ENCODE measurements around the gene FRMD3.

Gene FRMD3

DNA sequence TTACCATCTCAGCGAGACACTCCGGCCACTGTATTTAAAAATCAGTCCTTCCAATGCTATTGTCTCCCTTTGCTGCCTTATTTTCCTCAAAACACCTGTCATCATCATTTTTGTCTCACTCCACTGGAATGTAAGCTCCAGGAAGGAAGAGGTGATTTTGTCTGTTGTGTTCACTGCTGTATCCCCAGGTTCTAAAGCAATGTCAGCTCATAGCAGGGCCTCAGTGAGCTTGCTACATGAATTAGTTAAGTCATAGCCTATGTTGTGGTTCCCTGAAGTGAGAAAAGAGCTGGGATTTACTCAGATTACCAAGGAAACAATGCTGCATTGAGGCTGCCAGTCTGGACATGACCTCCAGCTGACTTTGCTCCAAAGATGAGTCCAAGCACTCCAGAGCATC, 337.7 kb downstream of the FRMD3 start:
- Histone ChIP-seq H3K36me3 (ENCODE audit: control insufficient read depth in 5 of 5, insufficient read depth in 5 of 5, low read length in 5 of 5) (no peaks in the 10 kb centered on the region), H3K27ac (ENCODE audit: low read depth, low read length) (no peak overlapping the region), H3K27me3 (ENCODE audit: control insufficient read depth in 5 of 5, insufficient read depth in 4 of 5, low read length in 5 of 5) (peaks cover 0 to 11% (median 6%) of the 10 kb centered on the region in 5 donors), H3K9ac (ENCODE audit: low read length in 5 of 5) (no peak overlapping the region), H3K4me3 (ENCODE audit: low read depth in 1 of 5, low read length in 5 of 5) (no peak overlapping the region), H3K4me1 (ENCODE audit: control insufficient read depth in 5 of 5, insufficient read depth in 5 of 5, low read length in 5 of 5) (no peaks in the 10 kb centered on the region), H3K9me3 (ENCODE audit: control insufficient read depth in 5 of 5, low read length in 5 of 5) (no peaks in the 10 kb centered on the region)

DNA sequence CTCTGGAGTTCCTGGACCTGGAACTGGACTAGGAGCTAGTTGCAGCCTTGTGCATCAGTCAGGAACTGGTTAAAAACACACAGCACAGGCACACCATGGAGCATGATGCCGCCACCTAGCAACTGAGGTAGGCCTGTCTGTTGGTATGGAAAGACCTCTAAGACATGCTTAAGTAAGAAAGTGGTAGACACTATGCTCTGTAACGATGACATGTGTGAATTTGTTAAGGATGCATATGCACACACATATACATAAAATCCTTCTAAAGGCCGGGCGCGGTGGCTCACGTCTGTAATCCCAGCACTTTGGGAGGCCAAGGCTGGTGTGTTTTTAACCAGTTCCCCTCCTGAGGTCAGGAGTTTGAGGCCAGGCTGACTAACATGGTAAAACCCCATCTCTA, 338.4 kb downstream of the FRMD3 start:
- H3K4me1 ChIP-seq (ENCODE audit: control insufficient read depth in 5 of 5, insufficient read depth in 5 of 5, low read length in 5 of 5): no peaks in the 10 kb centered on the region
- no peak overlapping the region for H3K9ac ChIP-seq (ENCODE audit: low read length in 5 of 5)
- H3K36me3 ChIP-seq (ENCODE audit: control insufficient read depth in 5 of 5, insufficient read depth in 5 of 5, low read length in 5 of 5): no peaks in the 10 kb centered on the region

DNA sequence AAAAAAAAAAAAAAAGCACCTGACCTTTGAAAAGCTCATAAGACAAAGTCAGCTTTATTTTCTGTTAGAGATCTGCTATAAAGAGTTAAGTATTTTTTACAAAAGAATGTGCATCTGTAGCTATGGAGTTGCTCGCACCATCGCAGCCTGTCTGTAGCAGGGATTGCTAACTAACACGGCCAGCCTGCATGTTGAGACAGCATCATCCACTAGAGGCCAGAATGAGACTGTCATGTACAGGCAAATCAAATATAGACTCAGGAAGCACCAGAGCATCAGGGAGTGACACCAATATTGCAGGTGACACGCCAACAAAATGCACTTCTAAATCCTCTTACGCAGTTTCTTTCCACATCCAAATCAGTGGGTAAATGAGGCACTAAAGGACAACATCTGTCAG, 339.0 kb downstream of the FRMD3 start:
- Histone ChIP-seq H3K27ac (ENCODE audit: low read depth, low read length) (no peak overlapping the region), H3K27me3 (ENCODE audit: control insufficient read depth in 5 of 5, insufficient read depth in 4 of 5, low read length in 5 of 5) (peaks cover 0 to 20% (median 6%) of the 10 kb centered on the region in 5 donors), H3K4me1 (ENCODE audit: control insufficient read depth in 5 of 5, insufficient read depth in 5 of 5, low read length in 5 of 5) (no peaks in the 10 kb centered on the region), H3K9ac (ENCODE audit: low read length in 5 of 5) (no peak overlapping the region), H3K9me3 (ENCODE audit: control insufficient read depth in 5 of 5, low read length in 5 of 5) (no peaks in the 10 kb centered on the region), H3K4me3 (ENCODE audit: low read depth in 1 of 5, low read length in 5 of 5) (no peak overlapping the region), H3K36me3 (ENCODE audit: control insufficient read depth in 5 of 5, insufficient read depth in 5 of 5, low read length in 5 of 5) (no peaks in the 10 kb centered on the region)

More for the DNA sequence above, 338.4 kb downstream of the FRMD3 start:
- Histone ChIP-seq H3K4me3 (ENCODE audit: low read depth in 1 of 5, low read length in 5 of 5) (no peak overlapping the region), H3K9me3 (ENCODE audit: control insufficient read depth in 5 of 5, low read length in 5 of 5) (no peaks in the 10 kb centered on the region), H3K27ac (ENCODE audit: low read depth, low read length) (no peak overlapping the region), H3K27me3 (ENCODE audit: control insufficient read depth in 5 of 5, insufficient read depth in 4 of 5, low read length in 5 of 5) (peaks cover 0 to 17% (median 6%) of the 10 kb centered on the region in 5 donors)

DNA sequence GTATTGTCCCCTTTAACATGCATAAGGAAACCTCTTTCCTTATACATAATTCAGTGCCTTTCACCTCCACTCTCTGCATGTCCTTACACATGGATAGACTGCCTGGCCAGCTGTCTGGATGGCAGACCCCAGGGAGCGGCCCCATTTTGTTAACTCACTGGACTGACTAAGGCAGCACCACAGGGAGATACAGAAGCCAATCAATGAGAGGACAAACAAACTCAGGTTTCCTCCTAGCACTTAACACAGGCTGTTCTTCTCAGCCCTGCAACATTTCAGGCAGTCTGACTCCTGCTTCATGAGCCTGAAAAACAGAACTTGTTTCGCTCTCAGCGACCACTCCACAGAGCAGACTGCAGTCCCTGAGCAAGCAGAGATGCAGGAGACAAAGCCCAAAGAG, 339.8 kb downstream of the FRMD3 start:
- Histone ChIP-seq H3K27ac (ENCODE audit: low read depth, low read length) (no peak overlapping the region), H3K9ac (ENCODE audit: low read length in 5 of 5) (no peak overlapping the region), H3K4me1 (ENCODE audit: control insufficient read depth in 5 of 5, insufficient read depth in 5 of 5, low read length in 5 of 5) (no peaks in the 10 kb centered on the region), H3K27me3 (ENCODE audit: control insufficient read depth in 5 of 5, insufficient read depth in 4 of 5, low read length in 5 of 5) (peaks cover 0 to 20% (median 6%) of the 10 kb centered on the region in 5 donors), H3K36me3 (ENCODE audit: control insufficient read depth in 5 of 5, insufficient read depth in 5 of 5, low read length in 5 of 5) (no peaks in the 10 kb centered on the region), H3K9me3 (ENCODE audit: control insufficient read depth in 5 of 5, low read length in 5 of 5) (no peaks in the 10 kb centered on the region), H3K4me3 (ENCODE audit: low read depth in 1 of 5, low read length in 5 of 5) (no peak overlapping the region)

DNA sequence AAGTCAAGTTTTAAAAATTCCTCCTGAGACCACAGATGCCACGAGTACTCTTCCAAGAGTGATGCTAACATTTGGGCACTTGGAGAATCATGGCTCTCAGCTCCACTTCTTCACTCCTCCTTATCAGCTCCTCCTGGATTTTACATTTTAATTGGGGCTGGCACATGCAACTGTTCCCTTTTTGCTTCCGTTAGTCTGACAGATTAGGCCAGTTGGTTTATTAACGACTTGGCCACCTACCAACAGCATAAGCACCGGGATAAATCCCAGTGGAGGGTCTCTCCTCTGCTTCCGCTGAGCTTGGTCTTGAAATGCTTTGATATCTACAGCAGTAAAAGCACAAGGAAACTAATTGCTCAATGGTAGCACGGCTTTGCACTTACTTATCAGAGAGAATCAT, 340.6 kb downstream of the FRMD3 start:
- Histone ChIP-seq H3K9me3 (ENCODE audit: control insufficient read depth in 5 of 5, low read length in 5 of 5) (no peaks in the 10 kb centered on the region), H3K27ac (ENCODE audit: low read depth, low read length) (no peak overlapping the region), H3K9ac (ENCODE audit: low read length in 5 of 5) (no peak overlapping the region), H3K4me1 (ENCODE audit: control insufficient read depth in 5 of 5, insufficient read depth in 5 of 5, low read length in 5 of 5) (no peaks in the 10 kb centered on the region), H3K36me3 (ENCODE audit: control insufficient read depth in 5 of 5, insufficient read depth in 5 of 5, low read length in 5 of 5) (no peaks in the 10 kb centered on the region), H3K4me3 (ENCODE audit: low read depth in 1 of 5, low read length in 5 of 5) (no peak overlapping the region), H3K27me3 (ENCODE audit: control insufficient read depth in 5 of 5, insufficient read depth in 4 of 5, low read length in 5 of 5) (peaks cover 0 to 20% (median 6%) of the 10 kb centered on the region in 5 donors)

DNA sequence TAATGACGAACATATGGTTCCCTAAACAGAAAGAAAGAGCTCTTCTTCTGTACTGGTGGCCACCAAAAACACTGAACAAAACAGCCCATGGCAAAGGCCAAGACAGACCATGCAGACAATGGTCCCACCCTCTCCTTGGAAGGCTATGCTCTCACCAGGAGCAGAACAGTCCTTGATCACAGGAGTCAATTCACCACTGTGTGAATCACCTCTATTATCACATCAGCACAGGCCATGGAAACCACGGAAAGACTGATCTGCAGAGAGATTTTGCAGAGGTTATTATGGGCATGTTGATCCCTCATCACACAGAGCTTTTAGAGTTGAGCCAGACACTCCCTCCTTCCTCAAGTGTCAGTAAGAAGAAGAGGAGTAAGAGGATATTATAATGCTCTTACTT, 341.3 kb downstream of the FRMD3 start:
- H3K9ac ChIP-seq (ENCODE audit: low read length in 5 of 5): no peak overlapping the region
- H3K27ac ChIP-seq (ENCODE audit: low read depth, low read length): no peak overlapping the region
- no peaks in the 10 kb centered on the region for H3K4me1 ChIP-seq (ENCODE audit: control insufficient read depth in 5 of 5, insufficient read depth in 5 of 5, low read length in 5 of 5)
- H3K4me3 ChIP-seq (ENCODE audit: low read depth in 1 of 5, low read length in 5 of 5): no peak overlapping the region
- H3K27me3 ChIP-seq (ENCODE audit: control insufficient read depth in 5 of 5, insufficient read depth in 4 of 5, low read length in 5 of 5): peaks cover 0 to 18% (median 6%) of the 10 kb centered on the region in 5 donors
- H3K36me3 ChIP-seq (ENCODE audit: control insufficient read depth in 5 of 5, insufficient read depth in 5 of 5, low read length in 5 of 5): no peaks in the 10 kb centered on the region
- no peaks in the 10 kb centered on the region for H3K9me3 ChIP-seq (ENCODE audit: control insufficient read depth in 5 of 5, low read length in 5 of 5)

All from subcutaneous abdominal adipose tissue (tissue), 5 donors.